Medulla oblongata (tissue), 1 donor: ENCODE measurements around the gene ADGRV1.
"Not testable (repeated sequence)": the region's sequence is repeated elsewhere in the genome, so short reads cannot be mapped to it uniquely, and the experiment has no call there.

Experiments used
- DNase-seq: peaks from one replicate; pipeline ENCODE4 v3.0.0-alpha.2; 2015; ENCODE audit errors: extremely low spot score

Gene ADGRV1

GRCh38 chr5:91027405-91028139 lies 469.0 kb downstream of the ADGRV1 start:
- DNase-seq, result no peak

- no peak for DNase-seq
Observed at GRCh38 chr5:91028499-91028956, 469.9 kb downstream of the ADGRV1 start.

- DNase-seq, result no peak
Observed at GRCh38 chr5:91030521-91031401, 472.2 kb downstream of the ADGRV1 start.

- DNase-seq, result no peak
Observed at GRCh38 chr5:91031402-91031752, 472.8 kb downstream of the ADGRV1 start.

GRCh38 chr5:91032125-91032524 lies 473.5 kb downstream of the ADGRV1 start:
- DNase-seq, result no peak

- no peak for DNase-seq
Observed at GRCh38 chr5:91033370-91033769, 474.8 kb downstream of the ADGRV1 start.

- no peak for DNase-seq
Observed at GRCh38 chr5:91038180-91038808, 479.7 kb downstream of the ADGRV1 start.

GRCh38 chr5:91041132-91041531 lies 482.5 kb downstream of the ADGRV1 start:
- DNase-seq, result not testable (repeated sequence)

- DNase-seq, result no peak
Observed at GRCh38 chr5:91042247-91042935, 483.8 kb downstream of the ADGRV1 start.

GRCh38 chr5:91042936-91043255 lies 484.3 kb downstream of the ADGRV1 start:
- DNase-seq, result no peak

- DNase-seq, result no peak
Observed at GRCh38 chr5:91048073-91048472, 489.5 kb downstream of the ADGRV1 start.

- no peak for DNase-seq
Observed at GRCh38 chr5:91049112-91049511, 490.5 kb downstream of the ADGRV1 start.

- DNase-seq, result no peak
Observed at GRCh38 chr5:91049800-91050199, 491.2 kb downstream of the ADGRV1 start.

- DNase-seq, result not testable (repeated sequence)
Observed at GRCh38 chr5:91052411-91052810, 493.8 kb downstream of the ADGRV1 start.

- DNase-seq, result no peak
Observed at GRCh38 chr5:91052977-91053740, 494.6 kb downstream of the ADGRV1 start.

- DNase-seq, result no peak
Observed at GRCh38 chr5:91053741-91054025, 495.1 kb downstream of the ADGRV1 start.

GRCh38 chr5:91058155-91058554 lies 499.6 kb downstream of the ADGRV1 start:
- no peak for DNase-seq

GRCh38 chr5:91058575-91058974 lies 500.0 kb downstream of the ADGRV1 start:
- DNase-seq, result no peak

GRCh38 chr5:91059409-91059808 lies 500.8 kb downstream of the ADGRV1 start:
- no peak for DNase-seq

GRCh38 chr5:91061094-91061493 lies 502.5 kb downstream of the ADGRV1 start:
- DNase-seq, result no peak

- DNase-seq, result no peak
Observed at GRCh38 chr5:91061946-91062562, 503.5 kb downstream of the ADGRV1 start.
